H1 (cell line): ENCODE data around the gene IL9R. TPM values are rescaled to one million over a fixed set of nuclear protein-coding genes. Genes with fewer than 3 reads are reported as not detected.

Source experiments
- CTCF ChIA-PET: fragments of 300-600 bp; sonication (Branson Sonifier 250); formaldehyde crosslinking; loops from one replicate; lab custom pipeline; 2021; ENCODE audit not compliant: partially characterized antibody; lab: Charles Lee
- POLR2A ChIA-PET: fragments of 300-600 bp; sonication (Branson Sonifier 250); formaldehyde crosslinking; loops from one replicate; lab custom pipeline; 2021; ENCODE audit warnings: inconsistent platforms; ENCODE audit not compliant: partially characterized antibody; lab: Charles Lee
- DNase-seq, 2 experiments: peaks; one replicate each; pipeline versions ENCODE4 v3.0.0 to v3.0.0-alpha.2; 2010 to 2022; ENCODE audit warnings: low spot score in 2 of 2, low read depth in 1 of 2, mixed read lengths in 1 of 2
- FAIRE-seq: peaks from 2 replicates; lab custom pipeline; 2011; peaks lifted over from hg19 to GRCh38; lab: Jason Lieb, UNC
- H2AFZ ChIP-seq: 2 replicates; pipeline ENCODE4 v1.8.1; 2012; ENCODE audit warnings: low read length, inconsistent platforms
- H2AK5ac ChIP-seq: 2 replicates; pipeline ENCODE4 v1.6.1; 2013; ENCODE audit warnings: low read depth, low read length
- H2BK120ac ChIP-seq: replicated peaks from 2 replicates; pipeline ENCODE3; 2013; ENCODE audit warnings: low read depth, low read length, inconsistent platforms
- H2BK12ac ChIP-seq: 2 replicates; pipeline ENCODE4 v1.6.1; 2013; ENCODE audit warnings: low read depth, low read length
- H2BK15ac ChIP-seq: 2 replicates; pipeline ENCODE4 v1.6.1; 2013; ENCODE audit warnings: low read length
- H2BK20ac ChIP-seq: 2 replicates; pipeline ENCODE4 v1.6.1; 2013; ENCODE audit warnings: low read length
- H2BK5ac ChIP-seq: 2 replicates; pipeline ENCODE4 v1.6.1; 2013; ENCODE audit warnings: low read depth, low read length
- H3K14ac ChIP-seq: 2 replicates; pipeline ENCODE4 v1.6.1; 2013; ENCODE audit warnings: inconsistent platforms; ENCODE audit not compliant: insufficient read length
- H3K18ac ChIP-seq: 2 replicates; pipeline ENCODE4 v1.6.1; 2013; ENCODE audit warnings: low read length; ENCODE audit errors: extremely low read depth
- H3K23ac ChIP-seq: 2 replicates; pipeline ENCODE4 v1.6.1; 2013; ENCODE audit warnings: inconsistent platforms; ENCODE audit not compliant: insufficient read length
- H3K23me2 ChIP-seq: 2 replicates; pipeline ENCODE4 v1.6.1; 2013; ENCODE audit warnings: low read depth, low read length
- H3K27ac ChIP-seq: 2 replicates; pipeline ENCODE4 v1.6.1; 2011; ENCODE audit warnings: low read depth, low read length, inconsistent platforms
- H3K27me3 ChIP-seq, 4 experiments: replicated peaks in 1 of 4; 1 replicate in 1 of 4; 2 replicates in 3 of 4; pipeline versions ENCODE4 v1.6.1 to v1.8.1; 2011 to 2013; ENCODE audit warnings: low read length in 3 of 4, mild to moderate bottlenecking in 3 of 4, inconsistent platforms in 2 of 4, mixed read lengths in 2 of 4, moderate library complexity in 1 of 4; ENCODE audit not compliant: control insufficient read depth in 3 of 4, insufficient read depth in 3 of 4; ENCODE audit errors: extremely low read depth in 1 of 4
- H3K36me3 ChIP-seq, 4 experiments: 2 replicates each; pipeline versions ENCODE4 v1.6.1 to v1.8.1; 2011 to 2013; ENCODE audit warnings: mild to moderate bottlenecking in 4 of 4, low read length in 3 of 4, moderate library complexity in 2 of 4, control low read depth in 1 of 4, inconsistent platforms in 1 of 4; ENCODE audit not compliant: insufficient read depth in 4 of 4, control insufficient read depth in 2 of 4
- H3K4ac ChIP-seq: replicated peaks from 2 replicates; pipeline ENCODE3; 2013; ENCODE audit warnings: low read length, low read depth, mixed read lengths, inconsistent platforms; ENCODE audit not compliant: insufficient read length
- H3K4me1 ChIP-seq, 4 experiments: replicated peaks in 1 of 4; 1 replicate in 1 of 4; 2 replicates in 3 of 4; pipeline versions ENCODE4 v1.6.1 to v1.8.1; 2011 to 2013; ENCODE audit warnings: low read length in 3 of 4, inconsistent platforms in 2 of 4, mixed read lengths in 1 of 4; ENCODE audit not compliant: insufficient read depth in 4 of 4, control insufficient read depth in 3 of 4
- H3K4me2 ChIP-seq, 2 experiments: 2 replicates each; pipeline versions ENCODE4 v1.6.1 to v1.8.1; 2011 to 2013; ENCODE audit warnings: low read depth in 2 of 2, low read length in 2 of 2, control low read depth in 1 of 2, inconsistent platforms in 1 of 2, mild to moderate bottlenecking in 1 of 2; ENCODE audit not compliant: insufficient read depth in 1 of 2
- H3K4me3 ChIP-seq, 4 experiments: fragments of 200-600, 300-600 bp in 1 of 4; sonication (generic), shearing (Covaris generic), sonication (Bioruptor Twin) in 1 of 4; 2 replicates each; pipeline versions ENCODE4 v1.5.1 to v1.8.1; 2011 to 2016; ENCODE audit warnings: low read length in 4 of 4, low read depth in 3 of 4, control low read depth in 2 of 4, inconsistent platforms in 2 of 4, mild to moderate bottlenecking in 2 of 4, mixed read lengths in 1 of 4, moderate library complexity in 1 of 4; ENCODE audit not compliant: insufficient read depth in 2 of 4; ENCODE audit errors: extremely low read depth in 1 of 4
- H3K56ac ChIP-seq: replicated peaks from 2 replicates; pipeline ENCODE3; 2013; ENCODE audit warnings: low read depth, mild to moderate bottlenecking, mixed read lengths, low read length, inconsistent platforms; ENCODE audit not compliant: insufficient read length
- H3K79me1 ChIP-seq: 2 replicates; pipeline ENCODE4 v1.6.1; 2013; ENCODE audit warnings: low read depth, low read length, control low read depth
- H3K79me2 ChIP-seq, 2 experiments: 2 replicates each; pipeline versions ENCODE4 v1.6.1 to v1.8.1; 2012 to 2013; ENCODE audit warnings: low read length in 2 of 2, mild to moderate bottlenecking in 2 of 2, inconsistent platforms in 1 of 2; ENCODE audit not compliant: insufficient read depth in 2 of 2, control insufficient read depth in 1 of 2
- H3K9ac ChIP-seq, 4 experiments: replicated peaks in 1 of 4; 1 replicate in 1 of 4; 2 replicates in 3 of 4; pipeline versions ENCODE4 v1.6.1 to v1.8.1; 2011 to 2013; ENCODE audit warnings: low read depth in 3 of 4, low read length in 3 of 4, control low read depth in 2 of 4, mild to moderate bottlenecking in 2 of 4, moderate library complexity in 2 of 4, inconsistent platforms in 1 of 4; ENCODE audit errors: extremely low read depth in 1 of 4
- H3K9me3 ChIP-seq, 2 experiments: 2 replicates each; pipeline versions ENCODE4 v1.6.1 to v1.8.1; 2012 to 2013; ENCODE audit warnings: mild to moderate bottlenecking in 2 of 2, moderate library complexity in 2 of 2, control low read depth in 1 of 2, inconsistent platforms in 1 of 2, low read depth in 1 of 2, low read length in 1 of 2, mixed read lengths in 1 of 2; ENCODE audit not compliant: insufficient read depth in 2 of 2
- H4K20me1 ChIP-seq, 2 experiments: replicated peaks in 1 of 2; 2 replicates each; pipeline versions ENCODE3 to v1.8.1; 2011 to 2013; ENCODE audit warnings: inconsistent platforms in 2 of 2, low read length in 2 of 2, mild to moderate bottlenecking in 1 of 2; ENCODE audit not compliant: insufficient read depth in 2 of 2, control insufficient read depth in 1 of 2
- H4K5ac ChIP-seq: 2 replicates; pipeline ENCODE4 v1.6.1; 2013; ENCODE audit warnings: low read length, low read depth, mixed read lengths, inconsistent platforms; ENCODE audit not compliant: insufficient read length
- H4K8ac ChIP-seq: 2 replicates; pipeline ENCODE4 v1.8.0; 2013; ENCODE audit warnings: mild to moderate bottlenecking, moderate library complexity, low read length, inconsistent platforms; ENCODE audit not compliant: insufficient read depth; ENCODE audit errors: extremely low read depth
- H4K91ac ChIP-seq: replicated peaks from 2 replicates; pipeline ENCODE3; 2013; ENCODE audit warnings: low read length, mixed read lengths, inconsistent platforms; ENCODE audit not compliant: insufficient read length
- BCL11A ChIP-seq, 2 experiments: IDR thresholded peaks; one replicate each; pipeline ENCODE4 v1.6.1; 2011; ENCODE audit warnings: low read depth in 2 of 2, low read length in 2 of 2, mild to moderate bottlenecking in 2 of 2
- EGR1 ChIP-seq: IDR thresholded peaks from 2 replicates; pipeline ENCODE4 v1.6.1; 2011; ENCODE audit warnings: low read depth, low read length, borderline replicate concordance
- SIX5 ChIP-seq: IDR thresholded peaks from 2 replicates; pipeline ENCODE4 v1.6.1; 2011; ENCODE audit warnings: mild to moderate bottlenecking, low read depth, low read length
- WGBS, 2 experiments: shearing (Covaris generic) in 1 of 2; methylation state at CpG; one replicate each; pipeline versions ENCODE4 v1.1.6 to v1.1.7; 2013 to 2015; ENCODE audit warnings: low lambda C conversion rate in 2 of 2, mixed read lengths in 2 of 2, inconsistent platforms in 1 of 2, low coverage in 1 of 2, missing lambda C conversion rate in 1 of 2; ENCODE audit not compliant: insufficient replicate concordance in 2 of 2, insufficient coverage in 1 of 2, insufficient read length in 1 of 2; ENCODE audit errors: extremely low coverage in 1 of 2, missing lambda C conversion rate in 1 of 2; 5-methylcytosine and 5-hydroxymethylcytosine counted together
- polyA plus RNA-seq, 7 experiments: library from polyadenylated mRNA; depleted of rRNA in 3 of 7; stranded (reverse) in 5 of 7; unstranded in 2 of 7; fragments of >200 nt in 5 of 7; fragments of 200-250 nt in 2 of 7; gene quantifications; 1 replicate in 5 of 7; 2 replicates in 1 of 7; 4 replicates in 1 of 7; pipeline versions ENCODE4 v1.2.1 to v1.2.3, GENCODE V29; 2011 to 2013; ENCODE audit warnings: missing spikeins in 2 of 7, mixed read lengths in 2 of 7
- total RNA-seq: library from RNA; stranded (reverse); fragmentation: NEBNext Ultra II Directional; extraction: Animal tissue kit (Norgen Biotek cat#: 25700); gene quantifications from 2 replicates; pipeline ENCODE4 v1.2.1, GENCODE V29; 2021

The IL9R gene
- total and polyA plus RNA-seq, 2 of the 8 experiments (the other 6 are each of a cell fraction or from before 2014, with no cell fraction given) = 0.14 to 0.28 TPM

GRCh38 chrX:155988859-155989258, 8.6 kb upstream of the IL9R start:
- H3K4ac ChIP-seq = no peak overlapping the region
- H4K8ac ChIP-seq = no peak overlapping the region
- H2BK15ac ChIP-seq = no peak overlapping the region
- H3K4me1 ChIP-seq = no peaks in the 10 kb centered on the region
- no peak overlapping the region for H3K18ac ChIP-seq
- H2BK20ac ChIP-seq = no peak overlapping the region
- H3K23ac ChIP-seq = no peak overlapping the region
- H3K27me3 ChIP-seq = no peaks in the 10 kb centered on the region
- WGBS, 2 experiments = 76% methylated on average over 4 of the region's 4 CpGs; no CpG with 5 or more reads in 1 of the 2 experiments
- no peaks in the 10 kb centered on the region for H3K36me3 ChIP-seq
- TF ChIP-seq BCL11A (IDR thresholded peaks at IDR 0.05; ENCODE audit: low read depth in 2 of 2, low read length in 2 of 2) (no peak), SIX5 (no peak), EGR1 (no peak)
- H2BK120ac ChIP-seq = no peak overlapping the region
- H3K4me3 ChIP-seq = no peak overlapping the region
- no peaks in the 10 kb centered on the region for H4K20me1 ChIP-seq
- H3K14ac ChIP-seq = no peak overlapping the region
- H3K9me3 ChIP-seq = peaks cover 38 to 80% of the 10 kb centered on the region in 2 experiments
- H4K91ac ChIP-seq = no peak overlapping the region
- H2BK5ac ChIP-seq = no peak overlapping the region
- H3K56ac ChIP-seq = no peak overlapping the region
- H2AFZ ChIP-seq = no peak overlapping the region
- POLR2A ChIA-PET = no interaction called here
- H4K5ac ChIP-seq = no peak overlapping the region
- H3K79me2 ChIP-seq = no peaks in the 10 kb centered on the region
- FAIRE-seq = no peak
- no peak overlapping the region for H2AK5ac ChIP-seq
- H3K79me1 ChIP-seq = no peaks in the 10 kb centered on the region
- no peak overlapping the region for H3K4me2 ChIP-seq
- peaks cover 1% of the 10 kb centered on the region; the same call in 1 of the 2 replicates for H3K23me2 ChIP-seq
- DNase-seq = no peak
- H3K9ac ChIP-seq = no peak overlapping the region
- CTCF ChIA-PET = no interaction called here
- H3K27ac ChIP-seq = no peak overlapping the region
- H2BK12ac ChIP-seq = no peak overlapping the region
